ENCODE data around the gene PRPF38A. TPM values are rescaled to one million over a fixed set of nuclear protein-coding genes. Genes with fewer than 3 reads are reported as not detected.
A peak's percentile ranks its signal among the peaks of the same experiment; 100 is the strongest.

The PRPF38A gene
- total RNA-seq, 1 donor, result 6.2 TPM

DNA sequence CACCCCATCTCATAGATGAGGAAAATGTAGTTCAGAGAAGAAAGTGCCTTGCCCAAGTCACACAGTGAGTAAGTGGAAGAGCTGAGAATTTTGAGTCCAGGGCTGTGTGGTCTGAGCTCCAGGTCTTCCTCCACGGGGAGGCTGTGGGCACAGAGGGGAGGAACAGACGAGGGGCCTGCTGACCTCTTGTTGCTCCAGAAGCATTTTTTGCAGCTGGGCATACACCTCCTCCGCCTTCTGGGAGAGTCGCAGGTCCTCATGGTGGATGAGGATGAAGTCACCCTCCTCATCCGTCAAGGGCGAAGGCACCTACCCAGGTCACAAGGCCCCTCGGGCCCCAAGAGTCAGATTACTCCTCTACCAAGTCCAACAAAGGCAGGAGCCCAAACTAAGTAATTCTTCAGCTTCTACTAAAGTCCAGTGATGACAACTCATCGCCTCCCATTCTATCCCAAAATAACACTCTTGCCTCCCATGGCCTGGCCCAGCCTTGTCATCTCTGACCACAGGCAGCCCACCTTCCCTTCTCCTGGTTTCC lies 47.5 kb upstream of the PRPF38A start:
- Histone ChIP-seq H3K27me3 (ENCODE audit: insufficient read depth, low read length) (no peaks in the 10 kb centered on the region), H3K36me3 (ENCODE audit: insufficient read depth, low read length) (peaks cover 88% of the 10 kb centered on the region), H2AFZ (ENCODE audit: low read length) (no peak overlapping the region), H3K27ac (ENCODE audit: low read depth, low read length) (no peak overlapping the region), H3K79me2 (ENCODE audit: insufficient read depth, low read length) (peaks cover 3% of the 10 kb centered on the region), H3K4me2 (ENCODE audit: insufficient read depth, low read length) (no peak overlapping the region), H3K4me1 (ENCODE audit: insufficient read depth, low read length) (no peaks in the 10 kb centered on the region), H3K9me3 (ENCODE audit: low read depth, low read length) (no peaks in the 10 kb centered on the region), H3K4me3 (ENCODE audit: insufficient read depth, low read length) (no peak overlapping the region), H4K20me1 (ENCODE audit: insufficient read depth, low read length) (no peaks in the 10 kb centered on the region)
- peak; percentile 71 for DNase-seq (ENCODE audit: insufficient read length, low spot score, missing footprints)
- TF ChIP-seq, protein P1, sequence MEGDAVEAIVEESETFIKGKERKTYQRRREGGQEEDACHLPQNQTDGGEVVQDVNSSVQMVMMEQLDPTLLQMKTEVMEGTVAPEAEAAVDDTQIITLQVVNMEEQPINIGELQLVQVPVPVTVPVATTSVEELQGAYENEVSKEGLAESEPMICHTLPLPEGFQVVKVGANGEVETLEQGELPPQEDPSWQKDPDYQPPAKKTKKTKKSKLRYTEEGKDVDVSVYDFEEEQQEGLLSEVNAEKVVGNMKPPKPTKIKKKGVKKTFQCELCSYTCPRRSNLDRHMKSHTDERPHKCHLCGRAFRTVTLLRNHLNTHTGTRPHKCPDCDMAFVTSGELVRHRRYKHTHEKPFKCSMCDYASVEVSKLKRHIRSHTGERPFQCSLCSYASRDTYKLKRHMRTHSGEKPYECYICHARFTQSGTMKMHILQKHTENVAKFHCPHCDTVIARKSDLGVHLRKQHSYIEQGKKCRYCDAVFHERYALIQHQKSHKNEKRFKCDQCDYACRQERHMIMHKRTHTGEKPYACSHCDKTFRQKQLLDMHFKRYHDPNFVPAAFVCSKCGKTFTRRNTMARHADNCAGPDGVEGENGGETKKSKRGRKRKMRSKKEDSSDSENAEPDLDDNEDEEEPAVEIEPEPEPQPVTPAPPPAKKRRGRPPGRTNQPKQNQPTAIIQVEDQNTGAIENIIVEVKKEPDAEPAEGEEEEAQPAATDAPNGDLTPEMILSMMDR (IDR thresholded peaks at IDR 0.05; ENCODE audit: extremely low read depth, low read depth, low read length), result no peak

DNA sequence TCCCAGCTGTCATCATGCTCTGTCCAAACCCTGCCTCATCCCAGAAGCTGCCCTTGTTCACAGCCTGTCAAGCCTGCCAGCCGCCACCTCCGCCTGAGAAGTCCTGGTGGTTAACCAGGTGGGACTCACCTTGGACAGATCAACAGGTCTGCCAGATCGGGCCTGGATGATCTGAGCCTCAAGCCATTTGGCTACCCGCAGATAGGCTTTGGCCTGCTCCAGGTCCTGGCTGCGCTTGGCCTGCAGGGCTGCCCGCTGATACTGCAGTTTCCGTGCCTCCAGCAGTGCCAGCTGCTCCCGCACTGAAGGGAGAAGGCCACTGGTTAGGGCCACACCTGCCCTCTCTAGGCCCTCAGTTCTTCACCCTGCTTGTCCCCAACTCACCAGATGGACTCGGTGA lies 47.0 kb upstream of the PRPF38A start:
- TF ChIP-seq, protein P1 (IDR thresholded peaks at IDR 0.05; ENCODE audit: extremely low read depth, low read depth, low read length), result no peak
- H4K20me1 ChIP-seq (ENCODE audit: insufficient read depth, low read length), result no peaks in the 10 kb centered on the region
- H3K4me2 ChIP-seq (ENCODE audit: insufficient read depth, low read length), result no peak overlapping the region
- H3K9me3 ChIP-seq (ENCODE audit: low read depth, low read length), result no peaks in the 10 kb centered on the region
- no peak overlapping the region for H3K27ac ChIP-seq (ENCODE audit: low read depth, low read length)
- H3K4me1 ChIP-seq (ENCODE audit: insufficient read depth, low read length), result no peaks in the 10 kb centered on the region
- H2AFZ ChIP-seq (ENCODE audit: low read length), result no peak overlapping the region
- peaks cover 91% of the 10 kb centered on the region for H3K36me3 ChIP-seq (ENCODE audit: insufficient read depth, low read length)
- no peaks in the 10 kb centered on the region for H3K27me3 ChIP-seq (ENCODE audit: insufficient read depth, low read length)
- H3K4me3 ChIP-seq (ENCODE audit: insufficient read depth, low read length), result no peak overlapping the region
- peaks cover 8% of the 10 kb centered on the region for H3K79me2 ChIP-seq (ENCODE audit: insufficient read depth, low read length)
- DNase-seq (ENCODE audit: insufficient read length, low spot score, missing footprints), result peak; percentile 45

DNA sequence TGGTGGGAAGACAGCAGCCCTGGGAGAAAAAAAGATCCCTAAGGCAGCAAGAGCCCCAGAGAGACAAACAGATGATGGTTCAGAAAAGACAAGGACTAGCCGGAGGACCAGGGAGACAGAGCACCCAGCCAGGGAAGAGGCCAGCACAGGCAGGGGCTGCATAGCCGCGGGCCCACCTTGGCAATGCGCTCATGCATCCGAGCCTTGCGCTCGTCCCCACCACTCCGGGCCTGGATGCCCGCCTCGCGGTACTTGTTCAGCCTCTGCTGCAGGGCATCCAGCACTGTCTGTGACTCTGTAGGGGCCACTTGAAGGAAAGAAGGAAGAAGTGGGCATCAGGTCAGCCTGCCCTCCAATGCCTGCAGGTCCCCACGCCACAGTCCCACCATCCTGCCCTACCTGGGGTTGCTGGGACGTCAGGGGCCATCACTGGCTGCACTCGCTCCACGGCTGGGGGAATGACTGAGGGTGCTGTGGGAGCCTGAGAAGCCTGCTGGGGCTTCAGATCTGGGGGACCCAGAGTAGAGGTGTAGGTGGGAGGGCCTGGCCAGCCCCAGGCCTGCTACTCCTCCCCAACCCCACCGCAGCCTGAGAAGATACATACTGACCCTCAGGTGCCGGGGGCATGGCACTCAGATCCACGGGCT lies 45.4 kb upstream of the PRPF38A start:
- H3K79me2 ChIP-seq (ENCODE audit: insufficient read depth, low read length), result peaks cover 20% of the 10 kb centered on the region
- peaks cover 84% of the 10 kb centered on the region for H3K36me3 ChIP-seq (ENCODE audit: insufficient read depth, low read length)
- TF ChIP-seq, protein P1 (IDR thresholded peaks at IDR 0.05; ENCODE audit: extremely low read depth, low read depth, low read length), result no peak

DNA sequence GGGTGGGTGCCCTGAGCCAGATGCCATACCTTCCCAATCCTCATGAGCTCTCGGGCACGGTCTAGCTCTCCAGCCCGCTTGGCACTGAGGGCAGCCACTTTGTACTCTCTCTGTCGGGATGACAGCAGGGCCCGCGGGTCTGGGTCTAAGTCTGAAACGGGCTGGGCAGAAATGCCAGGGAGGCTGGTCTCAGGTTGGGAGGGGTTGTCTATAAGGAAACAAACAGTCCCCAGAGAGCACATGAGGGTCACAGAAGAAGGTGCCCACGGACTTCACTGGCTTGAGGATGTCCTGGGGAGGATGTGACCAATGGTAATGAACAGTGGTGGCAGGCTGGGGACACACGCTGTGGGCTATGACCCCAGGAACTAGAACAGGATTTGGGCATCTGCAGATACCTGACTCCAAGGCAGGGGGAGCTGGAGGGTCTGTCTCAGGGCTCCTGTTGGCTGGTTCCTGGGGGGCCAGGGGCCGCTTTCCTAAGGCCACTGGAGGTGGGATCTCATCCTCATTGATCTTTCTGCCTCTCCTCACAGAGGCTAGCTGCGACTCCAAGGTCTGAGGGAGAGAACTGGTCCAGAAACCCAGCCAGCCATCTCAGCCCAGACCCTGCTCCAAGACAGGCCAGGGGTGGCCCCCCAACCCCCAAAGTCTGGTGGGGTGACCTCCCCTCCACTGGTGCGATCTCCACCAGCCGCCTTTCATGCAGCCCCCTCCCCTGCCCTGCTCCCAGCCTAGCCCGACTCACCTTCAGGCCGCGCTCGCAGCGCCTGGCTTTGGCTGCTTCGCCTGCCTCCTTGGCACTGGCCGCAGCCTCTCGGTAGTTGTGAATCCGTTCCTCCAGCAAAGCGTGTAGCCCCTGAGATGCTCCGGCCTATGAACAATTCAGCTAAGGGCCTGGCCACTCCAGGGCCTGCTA lies 44.5 kb upstream of the PRPF38A start:
- Histone ChIP-seq H3K9me3 (ENCODE audit: low read depth, low read length) (no peaks in the 10 kb centered on the region), H3K79me2 (ENCODE audit: insufficient read depth, low read length) (peaks cover 30% of the 10 kb centered on the region), H3K27ac (ENCODE audit: low read depth, low read length) (no peak overlapping the region), H3K36me3 (ENCODE audit: insufficient read depth, low read length) (peaks cover 78% of the 10 kb centered on the region), H2AFZ (ENCODE audit: low read length) (no peak overlapping the region), H3K27me3 (ENCODE audit: insufficient read depth, low read length) (no peaks in the 10 kb centered on the region), H3K4me2 (ENCODE audit: insufficient read depth, low read length) (no peak overlapping the region), H3K4me1 (ENCODE audit: insufficient read depth, low read length) (peaks cover 6% of the 10 kb centered on the region), H3K4me3 (ENCODE audit: insufficient read depth, low read length) (no peak overlapping the region), H4K20me1 (ENCODE audit: insufficient read depth, low read length) (peaks cover 3% of the 10 kb centered on the region)
- peak; percentile 66 for DNase-seq (ENCODE audit: insufficient read length, low spot score, missing footprints)
- TF ChIP-seq, protein P1 (IDR thresholded peaks at IDR 0.05; ENCODE audit: extremely low read depth, low read depth, low read length), result no peak

More for the DNA sequence above, 45.4 kb upstream of the PRPF38A start:
- H3K9me3 ChIP-seq (ENCODE audit: low read depth, low read length), result no peaks in the 10 kb centered on the region
- H3K4me1 ChIP-seq (ENCODE audit: insufficient read depth, low read length), result no peaks in the 10 kb centered on the region
- H3K27ac ChIP-seq (ENCODE audit: low read depth, low read length), result no peak overlapping the region
- no peaks in the 10 kb centered on the region for H4K20me1 ChIP-seq (ENCODE audit: insufficient read depth, low read length)
- no peak overlapping the region for H3K4me3 ChIP-seq (ENCODE audit: insufficient read depth, low read length)
- no peaks in the 10 kb centered on the region for H3K27me3 ChIP-seq (ENCODE audit: insufficient read depth, low read length)
- no peak overlapping the region for H2AFZ ChIP-seq (ENCODE audit: low read length)
- DNase-seq (ENCODE audit: insufficient read length, low spot score, missing footprints), result peak; percentile 69
- no peak overlapping the region for H3K4me2 ChIP-seq (ENCODE audit: insufficient read depth, low read length)

All from osteoblast (primary cell).